ENCODE measurements around the gene NECTIN4.
A peak's percentile ranks its signal among the peaks of the same experiment; 100 is the strongest.

NECTIN4 gene

DNA sequence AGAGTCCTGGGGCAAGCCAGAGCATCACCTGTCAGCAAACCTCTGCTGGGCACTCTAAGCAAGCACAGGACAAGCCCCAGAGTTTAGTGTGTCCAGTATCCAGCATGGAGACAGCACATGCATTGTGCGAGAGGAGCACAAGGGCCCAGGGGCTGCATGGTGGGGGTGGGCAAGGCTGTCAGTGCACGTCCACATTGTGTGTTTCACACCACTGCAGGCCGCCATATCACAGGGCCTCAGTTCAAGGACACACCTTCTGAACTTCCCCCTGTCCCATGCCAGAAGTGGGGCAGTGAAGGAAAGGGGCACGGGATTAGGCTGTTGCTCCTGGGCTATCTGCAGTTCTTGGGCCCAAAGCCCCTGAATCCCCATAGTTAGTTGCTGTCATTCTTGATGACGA, 49.8 kb downstream of the NECTIN4 start:
- no peaks in the 10 kb centered on the region for H3K9me2 ChIP-seq (replicated peaks; ENCODE audit: insufficient read depth, low read length)
- no peak overlapping the region for H2AFZ ChIP-seq (ENCODE audit: low read length)
- peak overlapping the region; percentile 85 for H3K4me2 ChIP-seq (ENCODE audit: low read depth, low read length)
- H3F3A ChIP-seq (ENCODE audit: insufficient read depth, low read length) = peaks cover 15% of the 10 kb centered on the region
- no peaks in the 10 kb centered on the region for H3K27me3 ChIP-seq (replicated peaks; ENCODE audit: insufficient read depth, low read length)
- peak; percentile 9 for DNase-seq
- TF ChIP-seq EZH2 (optimal IDR thresholded peaks at IDR 0.05; ENCODE audit: low read depth, low read length) = no peak
- TF ChIP-seq, protein P1, sequence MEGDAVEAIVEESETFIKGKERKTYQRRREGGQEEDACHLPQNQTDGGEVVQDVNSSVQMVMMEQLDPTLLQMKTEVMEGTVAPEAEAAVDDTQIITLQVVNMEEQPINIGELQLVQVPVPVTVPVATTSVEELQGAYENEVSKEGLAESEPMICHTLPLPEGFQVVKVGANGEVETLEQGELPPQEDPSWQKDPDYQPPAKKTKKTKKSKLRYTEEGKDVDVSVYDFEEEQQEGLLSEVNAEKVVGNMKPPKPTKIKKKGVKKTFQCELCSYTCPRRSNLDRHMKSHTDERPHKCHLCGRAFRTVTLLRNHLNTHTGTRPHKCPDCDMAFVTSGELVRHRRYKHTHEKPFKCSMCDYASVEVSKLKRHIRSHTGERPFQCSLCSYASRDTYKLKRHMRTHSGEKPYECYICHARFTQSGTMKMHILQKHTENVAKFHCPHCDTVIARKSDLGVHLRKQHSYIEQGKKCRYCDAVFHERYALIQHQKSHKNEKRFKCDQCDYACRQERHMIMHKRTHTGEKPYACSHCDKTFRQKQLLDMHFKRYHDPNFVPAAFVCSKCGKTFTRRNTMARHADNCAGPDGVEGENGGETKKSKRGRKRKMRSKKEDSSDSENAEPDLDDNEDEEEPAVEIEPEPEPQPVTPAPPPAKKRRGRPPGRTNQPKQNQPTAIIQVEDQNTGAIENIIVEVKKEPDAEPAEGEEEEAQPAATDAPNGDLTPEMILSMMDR (IDR thresholded peaks at IDR 0.05; ENCODE audit: low read length) = no peak
- no peak for TF ChIP-seq EZH2phosphoT487 (IDR thresholded peaks at IDR 0.05; ENCODE audit: low read length)
- peaks cover 12% of the 10 kb centered on the region for H3K4me1 ChIP-seq (ENCODE audit: low read length)
- peak overlapping the region; percentile 83 for H3K4me3 ChIP-seq (ENCODE audit: low read length)
- H3K79me2 ChIP-seq (ENCODE audit: low read length) = peaks cover 48% of the 10 kb centered on the region
- peak overlapping the region; percentile 40; the same call in 1 of the 2 replicates for H3K27ac ChIP-seq (ENCODE audit: low read length)
- H3K36me3 ChIP-seq (replicated peaks; ENCODE audit: insufficient read depth, low read length) = peaks cover 10% of the 10 kb centered on the region
- no peaks in the 10 kb centered on the region for H3K9me3 ChIP-seq (replicated peaks; ENCODE audit: insufficient read depth, low read length)
- peak overlapping the region; percentile 72; the same call in 1 of the 2 replicates for H3K9ac ChIP-seq (ENCODE audit: low read length)
- H4K20me1 ChIP-seq (ENCODE audit: insufficient read depth, low read length) = no peaks in the 10 kb centered on the region

DNA sequence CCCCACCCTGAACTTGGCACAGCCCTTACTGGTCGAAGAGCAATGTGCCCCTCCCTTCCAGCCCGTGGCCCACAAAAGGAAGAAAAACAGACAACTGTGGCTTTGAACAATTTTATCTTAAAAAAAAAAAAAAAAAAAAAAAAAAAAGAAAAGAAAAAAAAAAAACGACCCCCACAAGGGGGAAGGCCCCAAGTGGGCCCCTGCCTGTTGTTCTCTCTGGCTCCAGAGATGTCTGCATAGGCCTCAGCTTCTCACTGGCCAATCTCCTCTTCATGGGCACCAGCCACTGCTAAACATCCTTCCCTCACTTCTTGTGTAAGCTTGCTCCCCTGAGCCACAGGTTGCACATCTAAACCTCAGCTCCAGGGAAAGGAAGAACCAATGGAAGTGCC, 50.2 kb downstream of the NECTIN4 start:
- Histone ChIP-seq H3K9me2 (replicated peaks; ENCODE audit: insufficient read depth, low read length) (no peaks in the 10 kb centered on the region), H3K9ac (ENCODE audit: low read length) (peak overlapping the region; percentile 72; the same call in 1 of the 2 replicates), H2AFZ (ENCODE audit: low read length) (peak overlapping the region; percentile 89), H3K4me1 (ENCODE audit: low read length) (peaks cover 10% of the 10 kb centered on the region), H3K27ac (ENCODE audit: low read length) (peak overlapping the region; percentile 40; the same call in 1 of the 2 replicates), H3F3A (ENCODE audit: insufficient read depth, low read length) (peaks cover 14% of the 10 kb centered on the region), H3K4me3 (ENCODE audit: low read length) (peak overlapping the region; percentile 83), H4K20me1 (ENCODE audit: insufficient read depth, low read length) (no peaks in the 10 kb centered on the region), H3K4me2 (ENCODE audit: low read depth, low read length) (peak overlapping the region; percentile 85), H3K9me3 (replicated peaks; ENCODE audit: insufficient read depth, low read length) (no peaks in the 10 kb centered on the region), H3K79me2 (ENCODE audit: low read length) (peaks cover 44% of the 10 kb centered on the region), H3K27me3 (replicated peaks; ENCODE audit: insufficient read depth, low read length) (no peaks in the 10 kb centered on the region), H3K36me3 (replicated peaks; ENCODE audit: insufficient read depth, low read length) (peaks cover 10% of the 10 kb centered on the region)
- no peak for DNase-seq
- TF ChIP-seq EZH2 (optimal IDR thresholded peaks at IDR 0.05; ENCODE audit: low read depth, low read length) (no peak), EZH2phosphoT487 (IDR thresholded peaks at IDR 0.05; ENCODE audit: low read length) (no peak)
- TF ChIP-seq, protein P1 (IDR thresholded peaks at IDR 0.05; ENCODE audit: low read length) = no peak

DNA sequence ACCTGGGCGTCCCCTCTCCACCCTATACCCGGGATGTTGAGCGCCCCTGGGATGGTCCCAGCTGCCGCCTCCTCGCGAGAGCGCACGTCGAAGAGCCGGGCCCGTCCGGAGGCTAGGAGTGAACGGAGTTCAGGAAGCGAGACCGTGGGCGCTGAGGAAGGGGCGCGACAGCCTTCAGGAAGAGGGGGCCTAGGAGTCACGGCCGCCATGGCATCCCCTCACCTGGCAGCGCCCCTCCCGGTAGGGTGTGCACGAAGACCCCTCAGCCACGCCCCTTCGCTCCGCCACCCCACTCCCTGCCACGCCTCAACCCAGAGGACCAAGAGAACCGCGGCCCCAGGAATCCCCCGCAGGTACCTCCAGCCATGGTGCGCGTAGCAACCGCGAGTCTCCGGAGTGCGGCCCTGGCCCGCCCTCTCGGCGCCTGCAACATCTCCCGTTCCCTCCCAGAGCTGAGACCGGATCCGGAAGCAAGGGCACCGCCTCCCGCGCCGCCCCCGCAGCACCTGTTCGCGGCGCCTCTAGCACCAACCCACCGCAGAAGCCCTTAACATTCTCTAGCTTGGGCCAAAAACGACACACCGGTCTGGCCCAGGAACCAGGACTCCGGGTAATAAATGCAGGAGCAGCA, 50.7 kb downstream of the NECTIN4 start, which contains the start of gene TSTD1:
TSTD1 (minus strand) TSS at position 442 of the 631 bp plus-strand sequence; CDS start at position 367, 75 bp downstream.
- Histone ChIP-seq H3K79me2 (ENCODE audit: low read length) (peaks cover 42% of the 10 kb centered on the region), H2AFZ (ENCODE audit: low read length) (peak within 1 kb of the TSS; percentile 89), H3K27ac (ENCODE audit: low read length) (peak within 1 kb of the TSS; percentile 40; the same call in 1 of the 2 replicates), H3K9me2 (replicated peaks; ENCODE audit: insufficient read depth, low read length) (no peaks in the 10 kb centered on the region), H3F3A (ENCODE audit: insufficient read depth, low read length) (peaks cover 14% of the 10 kb centered on the region), H3K4me3 (ENCODE audit: low read length) (peak within 1 kb of the TSS; percentile 83), H4K20me1 (ENCODE audit: insufficient read depth, low read length) (no peaks in the 10 kb centered on the region), H3K4me1 (ENCODE audit: low read length) (peaks cover 8% of the 10 kb centered on the region), H3K9me3 (replicated peaks; ENCODE audit: insufficient read depth, low read length) (no peaks in the 10 kb centered on the region), H3K4me2 (ENCODE audit: low read depth, low read length) (peak within 1 kb of the TSS; percentile 85), H3K36me3 (replicated peaks; ENCODE audit: insufficient read depth, low read length) (peaks cover 10% of the 10 kb centered on the region), H3K27me3 (replicated peaks; ENCODE audit: insufficient read depth, low read length) (no peaks in the 10 kb centered on the region), H3K9ac (ENCODE audit: low read length) (peak within 1 kb of the TSS; percentile 72)
- peak; percentile 92 for DNase-seq
- TF ChIP-seq EZH2phosphoT487 (IDR thresholded peaks at IDR 0.05; ENCODE audit: low read length) (no peak), EZH2 (optimal IDR thresholded peaks at IDR 0.05; ENCODE audit: low read depth, low read length) (no peak)
- TF ChIP-seq, protein P1 (IDR thresholded peaks at IDR 0.05; ENCODE audit: low read length) = no peak

Data from MM.1S (cell line).